SH-SY5Y (cell line): ENCODE data around the gene AMDHD2.

Experiments
- GATA2 ChIP-seq: IDR thresholded peaks from 2 replicates; pipeline ENCODE4 v1.6.1; 2011; ENCODE audit warnings: mild to moderate bottlenecking, low read depth, low read length
- GATA3 ChIP-seq: IDR thresholded peaks from 2 replicates; pipeline ENCODE4 v1.6.1; 2011; ENCODE audit warnings: low read depth, mild to moderate bottlenecking, low read length, moderate library complexity

DNA sequence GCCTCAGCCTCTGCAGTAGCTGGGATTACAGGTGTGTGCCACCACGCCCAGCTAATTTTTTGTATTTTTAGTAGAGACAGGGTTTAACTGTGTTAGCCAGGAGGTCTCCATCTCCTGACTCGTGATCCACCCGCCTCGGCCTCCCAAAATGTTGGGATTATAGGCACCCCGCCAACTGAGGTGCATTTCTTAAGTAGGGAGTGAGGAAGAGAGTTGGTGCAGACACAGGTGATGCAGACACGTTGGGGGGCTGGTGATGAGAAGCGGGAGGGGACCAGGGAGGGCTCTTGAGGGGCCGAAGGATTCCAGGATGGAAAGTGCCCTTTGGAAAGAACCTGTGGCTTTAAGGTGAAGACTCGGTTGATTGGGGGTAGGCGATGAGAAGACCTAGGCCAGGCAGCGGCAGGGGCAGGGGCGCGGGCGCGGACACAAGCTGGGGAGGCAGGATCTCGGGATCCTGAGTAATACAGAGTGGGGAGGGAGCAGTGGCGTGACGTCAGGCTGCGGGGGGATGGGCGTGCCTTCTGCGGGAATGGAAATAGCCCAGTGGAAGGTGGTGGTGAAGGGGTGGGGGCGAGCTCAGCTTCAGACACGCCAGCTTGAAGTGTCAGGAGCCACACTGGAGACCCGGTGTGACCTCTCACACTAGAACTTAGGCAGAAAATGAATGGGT lies 8.9 kb upstream of the AMDHD2 start:
- TF ChIP-seq GATA3 (no peak), GATA2 (no peak)
